K562 (cell line): ENCODE data around the gene SLC2A9. TPM values are rescaled to one million over a fixed set of nuclear protein-coding genes. Genes with fewer than 3 reads are reported as not detected.

ENCODE experiments used
- ATAC-seq: fragments of 200-7000 bp; cut with Tn5 transposase; 3 replicates; pipeline ENCODE4 v1.9.1; 2020; ENCODE audit warnings: moderate library complexity
- BruUV-seq: library from RNA; stranded (reverse); fragments of 400-500 nt; replicated peaks from 2 replicates; lab custom pipeline; 2021; lab: Mats Ljungman, UMichigan
- CTCF ChIA-PET: fragments of 300-600 bp; formaldehyde crosslinking; extraction: SDS; loops from one replicate; lab custom pipeline; 2021; ENCODE audit warnings: low intra/inter-chr PET ratio; lab: Yijun Ruan, JAX
- POLR2A ChIA-PET: fragments of 300-600, 350-650 bp; sonication (Branson Sonifier 250); formaldehyde crosslinking; extraction: SDS; loops from one replicate; lab custom pipeline; 2021; ENCODE audit warnings: antibody characterized with exemption, inconsistent platforms; lab: Yijun Ruan, JAX
- DNase-seq, 4 experiments: peaks; one replicate each; pipeline versions ENCODE4 v3.0.0 to v3.0.0-alpha.2; 2011 to 2018; ENCODE audit warnings: low spot score in 3 of 4, mixed read lengths in 3 of 4; ENCODE audit errors: extremely low read depth in 1 of 4
- FAIRE-seq: peaks from 2 replicates; lab custom pipeline; 2011; peaks lifted over from hg19 to GRCh38; lab: Jason Lieb, UNC
- H2AFZ ChIP-seq: 2 replicates; pipeline ENCODE4 v1.6.0; 2011; ENCODE audit warnings: low read depth, low read length, control low read depth, inconsistent platforms
- H3K27ac ChIP-seq: fragments of 200-600 bp; 3 replicates; pipeline ENCODE4 v1.8.0; 2011; ENCODE audit warnings: low read depth, mild to moderate bottlenecking, control low read depth, inconsistent platforms, low read length, moderate library complexity, mixed read lengths; ENCODE audit errors: extremely low read depth
- H3K27me3 ChIP-seq, 2 experiments: fragments of 300-600 bp in 1 of 2; 2 replicates in 1 of 2; 3 replicates in 1 of 2; pipeline versions ENCODE4 v1.6.0 to v1.8.0; 2011; ENCODE audit warnings: inconsistent platforms in 2 of 2, low read length in 2 of 2, mild to moderate bottlenecking in 1 of 2, mixed read lengths in 1 of 2, moderate library complexity in 1 of 2; ENCODE audit not compliant: control insufficient read depth in 2 of 2, insufficient read depth in 2 of 2
- H3K36me3 ChIP-seq: fragments of 300-600 bp; 3 replicates; pipeline ENCODE4 v1.8.0; 2011; ENCODE audit warnings: mild to moderate bottlenecking, low read length, inconsistent platforms; ENCODE audit not compliant: control insufficient read depth, insufficient read depth
- H3K4me1 ChIP-seq, 2 experiments: fragments of 200-600 bp in 1 of 2; replicated peaks in 1 of 2; 2 replicates in 1 of 2; 3 replicates in 1 of 2; pipeline versions ENCODE4 v1.5.1 to v1.8.0; 2011; ENCODE audit warnings: inconsistent platforms in 2 of 2, low read length in 2 of 2, mild to moderate bottlenecking in 1 of 2, mixed read lengths in 1 of 2, moderate library complexity in 1 of 2; ENCODE audit not compliant: control insufficient read depth in 2 of 2, insufficient read depth in 2 of 2
- H3K4me2 ChIP-seq: 2 replicates; pipeline ENCODE4 v1.6.1; 2011; ENCODE audit warnings: low read length, control low read depth, inconsistent platforms, mixed read lengths; ENCODE audit not compliant: insufficient read depth
- H3K4me3 ChIP-seq: fragments of 200-600 bp; sonication (generic), shearing (Covaris generic); 2 replicates; pipeline ENCODE4 v1.5.1; 2016; ENCODE audit warnings: control low read depth, inconsistent platforms
- H3K79me2 ChIP-seq: fragments of 200-600 bp; 3 replicates; pipeline ENCODE4 v1.8.0; 2011; ENCODE audit warnings: low read length, inconsistent platforms; ENCODE audit not compliant: control insufficient read depth, insufficient read depth
- H3K9ac ChIP-seq, 2 experiments: 2 replicates each; pipeline versions ENCODE4 v1.6.0 to v1.6.1; 2011; ENCODE audit warnings: low read depth in 2 of 2, low read length in 2 of 2, control low read depth in 1 of 2, inconsistent platforms in 1 of 2, mild to moderate bottlenecking in 1 of 2, mixed read lengths in 1 of 2; ENCODE audit not compliant: insufficient read depth in 1 of 2
- H3K9me1 ChIP-seq: one replicate; pipeline ENCODE4 v1.6.0; 2011; ENCODE audit warnings: inconsistent platforms, mild to moderate bottlenecking, low read length, moderate library complexity; ENCODE audit not compliant: control insufficient read depth, insufficient read depth
- H3K9me3 ChIP-seq: replicated peaks from 2 replicates; pipeline ENCODE4 v1.5.1; 2011; ENCODE audit warnings: low read depth, low read length, inconsistent platforms; ENCODE audit not compliant: control insufficient read depth, insufficient read depth
- H4K20me1 ChIP-seq: replicated peaks from 2 replicates; pipeline ENCODE4 v1.6.1; 2011; ENCODE audit warnings: low read length, inconsistent platforms, mixed read lengths; ENCODE audit not compliant: control insufficient read depth, insufficient read depth
- BRD9 ChIP-seq: fragments of 450-650 bp; IDR thresholded peaks from 2 replicates; pipeline ENCODE4 v1.6.1; 2018; ENCODE audit warnings: low read depth; ENCODE audit not compliant: partially characterized antibody
- CBX1 ChIP-seq: sonication (generic); IDR thresholded peaks from 2 replicates; pipeline ENCODE4 v1.6.1; 2016; ENCODE audit warnings: antibody characterized with exemption, low read depth, mild to moderate bottlenecking
- CBX2 ChIP-seq: fragments of 200-600 bp; sonication (generic); IDR thresholded peaks from one replicate; pipeline ENCODE4 v1.6.1; 2012; ENCODE audit warnings: mild to moderate bottlenecking, low read length, inconsistent platforms; ENCODE audit not compliant: insufficient read depth, poor library complexity, severe bottlenecking
- CHD1 ChIP-seq: fragments of 200-600 bp; sonication (generic); IDR thresholded peaks from one replicate; pipeline ENCODE4 v1.6.1; 2012; ENCODE audit warnings: mild to moderate bottlenecking, moderate library complexity, low read length, inconsistent platforms
- CSDE1 ChIP-seq, 2 experiments: fragments of 450-650 bp; IDR thresholded peaks; 2 replicates each; pipeline ENCODE4 v1.6.1; 2016; ENCODE audit warnings: mild to moderate bottlenecking in 1 of 2
- CTCF ChIP-seq, 3 experiments: IDR thresholded peaks in 2 of 3; conservative IDR thresholded peaks in 1 of 3; 2 replicates each; pipeline ENCODE4 v1.5.1; 2011 to 2012; ENCODE audit warnings: low read length in 3 of 3, mild to moderate bottlenecking in 3 of 3, control low read depth in 2 of 3, improper control_type of control experiment in 1 of 3, inconsistent platforms in 1 of 3, low read depth in 1 of 3, mixed read lengths in 1 of 3, moderate library complexity in 1 of 3; ENCODE audit not compliant: insufficient read depth in 2 of 3
- ELK3 ChIP-seq: fragments of 450-650 bp; formaldehyde crosslinking; IDR thresholded peaks from 2 replicates; pipeline ENCODE4 v1.4.0; 2020; ENCODE audit warnings: mild to moderate bottlenecking
- FIP1L1 ChIP-seq: fragments of 200-400 bp; formaldehyde crosslinking; IDR thresholded peaks from 2 replicates; pipeline ENCODE4 v1.6.1; 2018; ENCODE audit warnings: mild to moderate bottlenecking, low read depth, low read length; ENCODE audit not compliant: poor library complexity, severe bottlenecking
- HMGXB4 ChIP-seq: sonication (generic); formaldehyde crosslinking; IDR thresholded peaks from 2 replicates; pipeline ENCODE4 v1.8.1; 2023; ENCODE audit warnings: mild to moderate bottlenecking, missing genetic modification reagents
- MED1 ChIP-seq: sonication (generic); formaldehyde crosslinking; IDR thresholded peaks from 2 replicates; pipeline ENCODE4 v1.8.1; 2023; ENCODE audit warnings: missing genetic modification reagents, borderline replicate concordance
- STAT5A ChIP-seq: IDR thresholded peaks from 2 replicates; pipeline ENCODE4 v1.6.1; 2012; ENCODE audit warnings: low read length, inconsistent platforms, borderline replicate concordance
- ZNF696 ChIP-seq: fragments of 250-450 bp; sonication (Bioruptor Pico); conservative IDR thresholded peaks from 2 replicates; pipeline ENCODE4 v1.4.0; 2020; ENCODE audit warnings: mild to moderate bottlenecking, moderate library complexity
- WGBS: fragments of 100-300 bp; shearing (Covaris generic); methylation state at CpG from one replicate; pipeline ENCODE4 v1.1.6; 2016; ENCODE audit warnings: low coverage, mixed read lengths; ENCODE audit not compliant: insufficient coverage; ENCODE audit errors: missing lambda C conversion rate; 5-methylcytosine and 5-hydroxymethylcytosine counted together
- in situ Hi-C: fragments of 300-500 bp; cut with MboI; formaldehyde crosslinking; loops from 4 replicates; pipeline ENCODE4 v1.15.0; 2018; ENCODE audit warnings: inconsistent platforms, mixed read lengths
- intact Hi-C: fragments of 100-400 bp; cut with micrococcal nuclease; formaldehyde crosslinking; loops from 2 replicates; pipeline ENCODE4 v1.14.2; 2022
- polyA plus RNA-seq, 8 experiments: library from polyadenylated mRNA; depleted of rRNA in 4 of 8; stranded (reverse) in 5 of 8; unstranded in 3 of 8; fragments of >200 nt; fragmentation: Nextera tagmentation in 2 of 8; fragmentation: Illumina TruSeq in 1 of 8; extraction: Ambion mirVana in 2 of 8; extraction: Trizol in 1 of 8; gene quantifications; 2 replicates each; pipeline versions ENCODE4 v1.2.1 to v1.2.3, GENCODE V29; 2011 to 2014; ENCODE audit warnings: inconsistent platforms in 1 of 8, missing spikeins in 1 of 8
- total RNA-seq, 7 experiments: library from RNA; depleted of rRNA in 6 of 7; stranded (reverse); fragments of >200 nt in 6 of 7; fragmentation: Illumina TruSeq in 2 of 7; extraction: Trizol in 2 of 7; gene quantifications; 2 replicates each; pipeline versions ENCODE4 v1.2.1 to v1.2.3, GENCODE V29; 2011 to 2021; ENCODE audit warnings: low replicate concordance in 1 of 7

SLC2A9 gene
- total and polyA plus RNA-seq, 9 of the 15 experiments (the other 6 are each of a cell fraction or from before 2014, with no cell fraction given), result 0.15 to 1.9 (median 0.76) TPM

- H3K4me1 ChIP-seq, result no peaks in the 10 kb centered on the region
- intact Hi-C loops (no loop called here), in situ Hi-C loops (no loop called here)
- 2% methylated on average over 3 of the region's 3 CpGs for WGBS
- POLR2A ChIA-PET, result interaction anchor here (0.5 kb wide), 1 partner anchor 17 kb away, joined by 3 read pairs; no protein-coding TSS in a partner anchor
- DNase-seq (no peak), FAIRE-seq (no peak), ATAC-seq (no peak)
- no peak overlapping the region for H3K9ac ChIP-seq
- H3K4me3 ChIP-seq, result no peak overlapping the region
- CTCF ChIA-PET, result no interaction called here
- BruUV-seq, result no TSS peak
- no peak overlapping the region for H3K27ac ChIP-seq
- peaks cover 19 to 34% of the 10 kb centered on the region in 2 experiments for H3K27me3 ChIP-seq
- no peak overlapping the region for H3K4me2 ChIP-seq
- H2AFZ ChIP-seq, result no peak overlapping the region
- no peaks in the 10 kb centered on the region for H3K9me1 ChIP-seq
- no peak for TF ChIP-seq CHD1
- no peak for TF ChIP-seq ZNF696 (CRISPR knock-in tag)
- no peak for TF ChIP-seq MED1 (CRISPR knock-in tag)
- no peaks in the 10 kb centered on the region for H3K9me3 ChIP-seq
- H3K79me2 ChIP-seq, result no peaks in the 10 kb centered on the region
- H4K20me1 ChIP-seq, result no peaks in the 10 kb centered on the region
- H3K36me3 ChIP-seq, result no peaks in the 10 kb centered on the region
Observed at GRCh38 chr4:10046471-10046870, 25.2 kb upstream of the SLC2A9 start.

- WGBS, result 0% methylated on average over 1 of the region's 1 CpG
- in situ Hi-C loops, result no loop called here
- peaks cover 10 to 27% of the 10 kb centered on the region in 2 experiments for H3K27me3 ChIP-seq
- H3K79me2 ChIP-seq, result no peaks in the 10 kb centered on the region
- no peak for ATAC-seq
- no peak overlapping the region for H3K9ac ChIP-seq
- H2AFZ ChIP-seq, result no peak overlapping the region
- no peak overlapping the region for H3K4me2 ChIP-seq
- H3K9me1 ChIP-seq, result no peaks in the 10 kb centered on the region
- no peaks in the 10 kb centered on the region for H4K20me1 ChIP-seq
- H3K27ac ChIP-seq, result no peak overlapping the region
- H3K4me1 ChIP-seq, result no peaks in the 10 kb centered on the region
- H3K4me3 ChIP-seq, result no peak overlapping the region
- intact Hi-C loops, result no loop called here
- no peaks in the 10 kb centered on the region for H3K9me3 ChIP-seq
- no peak for FAIRE-seq
- BruUV-seq, result no TSS peak
- no peaks in the 10 kb centered on the region for H3K36me3 ChIP-seq
- DNase-seq, result no peak
- CTCF ChIA-PET, result no interaction called here
- POLR2A ChIA-PET, result no interaction called here
- TF ChIP-seq HMGXB4 (CRISPR knock-in tag) (no peak), FIP1L1 (no peak), CBX2 (no peak), CBX1 (no peak), BRD9 (no peak), ELK3 (CRISPR knock-in tag) (no peak), CSDE1 (IDR thresholded peaks at IDR 0.05) (no peak), STAT5A (no peak), CTCF (IDR thresholded peaks at IDR 0.05 in 2 of 3, conservative IDR thresholded peaks at IDR 0.05 in 1 of 3; ENCODE audit: insufficient read depth in 2 of 3, low read depth in 1 of 3, low read length in 3 of 3) (no peak)
Observed at GRCh38 chr4:10045481-10045880, 24.2 kb upstream of the SLC2A9 start.
